Progenitor cell of endocrine pancreas (in vitro differentiated cells): Measurements from ENCODE around the gene TACO1. TPM values are rescaled to one million over a fixed set of nuclear protein-coding genes. Genes with fewer than 3 reads are reported as not detected.

Source experiments
- DNase-seq: peaks from one replicate; pipeline ENCODE4 v3.0.0; 2021; ENCODE audit warnings: low spot score; ENCODE audit not compliant: unreplicated experiment
- H3K27ac Mint-ChIP-seq: 2 replicates; pipeline ENCODE4 v1.8.0; 2021; ENCODE audit warnings: mild to moderate bottlenecking, moderate library complexity, mixed read lengths
- H3K27me3 Mint-ChIP-seq: 2 replicates; pipeline ENCODE4 v1.8.0; 2021; ENCODE audit warnings: mixed read lengths
- H3K36me3 Mint-ChIP-seq: 2 replicates; pipeline ENCODE4 v1.8.0; 2022; ENCODE audit warnings: mixed read lengths; ENCODE audit not compliant: insufficient read depth
- H3K4me1 Mint-ChIP-seq: 2 replicates; pipeline ENCODE4 v1.8.0; 2021; ENCODE audit warnings: low read depth, mixed read lengths
- H3K4me3 Mint-ChIP-seq: 2 replicates; pipeline ENCODE4 v1.8.0; 2021; ENCODE audit warnings: low read depth, mild to moderate bottlenecking, moderate library complexity, mixed read lengths
- H3K9me3 Mint-ChIP-seq: 2 replicates; pipeline ENCODE4 v1.8.0; 2021; ENCODE audit warnings: low read depth, mixed read lengths
- CTCF ChIP-seq: fragments of 200-600 bp; sonication (generic); IDR thresholded peaks from one replicate; pipeline ENCODE4 v1.5.0; 2021; ENCODE audit warnings: antibody characterized with exemption, mild to moderate bottlenecking; ENCODE audit not compliant: unreplicated experiment
- total RNA-seq: library from RNA; stranded (reverse); gene quantifications from 2 replicates; pipeline ENCODE4 v1.2.1, GENCODE V29; 2021

Gene TACO1
- total RNA-seq, 1 donor from 2014 or later: 19.2 TPM

GRCh38 chr17:63596856-63597586, 3.7 kb upstream of the TACO1 start:
- TF ChIP-seq CTCF: no peak
- Mint-ChIP-seq H3K4me3 (no peak overlapping the region), H3K9me3 (no peaks in the 10 kb centered on the region), H3K4me1 (peaks cover 13% of the 10 kb centered on the region), H3K27me3 (no peaks in the 10 kb centered on the region), H3K27ac (no peak overlapping the region), H3K36me3 (no peaks in the 10 kb centered on the region)
- DNase-seq: no peak

GRCh38 chr17:63598281-63598680, 2.4 kb upstream of the TACO1 start:
- Mint-ChIP-seq H3K27ac (no peak overlapping the region), H3K36me3 (no peaks in the 10 kb centered on the region), H3K4me3 (no peak overlapping the region), H3K9me3 (no peaks in the 10 kb centered on the region), H3K4me1 (peaks cover 13% of the 10 kb centered on the region), H3K27me3 (no peaks in the 10 kb centered on the region)
- TF ChIP-seq CTCF: no peak
- no peak for DNase-seq

GRCh38 chr17:63601439-63602371, 1.0 kb downstream of the TACO1 start:
- Mint-ChIP-seq H3K9me3 (no peaks in the 10 kb centered on the region), H3K4me3 (peak overlapping the region; percentile 79), H3K27me3 (no peaks in the 10 kb centered on the region), H3K36me3 (peaks cover 5% of the 10 kb centered on the region), H3K27ac (peak overlapping the region; percentile 85), H3K4me1 (peaks cover 13% of the 10 kb centered on the region)
- TF ChIP-seq CTCF: no peak
- no peak for DNase-seq

GRCh38 chr17:63609816-63610573, 9.3 kb downstream of the TACO1 start:
- Mint-ChIP-seq H3K4me3 (no peak overlapping the region), H3K9me3 (no peaks in the 10 kb centered on the region), H3K27ac (no peak overlapping the region), H3K4me1 (no peaks in the 10 kb centered on the region), H3K36me3 (peaks cover 4% of the 10 kb centered on the region), H3K27me3 (no peaks in the 10 kb centered on the region)
- no peak for TF ChIP-seq CTCF
- DNase-seq: no peak

- no peak for TF ChIP-seq CTCF
- Mint-ChIP-seq H3K4me1 (no peaks in the 10 kb centered on the region), H3K27me3 (no peaks in the 10 kb centered on the region), H3K27ac (no peak overlapping the region), H3K9me3 (no peaks in the 10 kb centered on the region), H3K36me3 (peaks cover 2% of the 10 kb centered on the region), H3K4me3 (no peak overlapping the region)
- DNase-seq: no peak
These were observed 10.2 kb downstream of the TACO1 start for GRCh38 chr17:63610854-63611253.
